ENCODE data around the gene TCTA. TPM values are rescaled to one million over a fixed set of nuclear protein-coding genes. Genes with fewer than 3 reads are reported as not detected.
A peak's percentile ranks its signal among the peaks of the same experiment; 100 is the strongest.

Gene TCTA
- total RNA-seq, 4 donors from 2014 or later, result 15.1 to 30.9 (median 24.0) TPM

DNA sequence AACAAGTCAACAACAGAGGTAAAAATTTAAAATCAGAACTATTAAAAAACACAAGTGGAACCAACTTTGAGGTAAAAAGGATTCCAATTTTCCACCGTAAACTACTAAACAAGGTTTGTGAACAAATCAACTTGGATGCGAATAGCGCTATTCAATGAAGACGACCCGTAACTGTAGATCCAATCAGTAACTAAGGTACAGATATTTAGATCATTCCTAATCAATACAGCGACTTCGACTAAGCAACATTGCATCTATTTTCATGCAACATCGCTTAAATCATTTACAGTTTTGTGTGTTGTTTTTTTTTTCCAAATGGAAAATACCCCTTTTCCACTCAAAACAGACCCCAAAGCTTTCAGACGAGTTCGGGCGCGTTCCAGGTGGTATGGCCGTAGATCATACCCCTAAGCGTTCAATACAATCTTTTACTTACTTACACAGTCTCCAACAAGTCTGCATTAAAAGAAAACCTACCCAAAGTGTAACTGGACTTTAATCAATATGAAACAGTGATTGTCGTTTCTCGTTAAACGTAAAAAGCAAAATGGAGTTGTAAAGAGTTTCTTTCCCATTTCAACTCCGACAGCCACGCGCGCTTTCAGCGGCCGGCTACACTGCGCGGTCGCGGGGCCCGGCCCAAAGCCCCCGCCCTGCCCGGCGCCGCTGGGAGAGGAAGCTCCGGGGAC, 1.2 kb upstream of the TCTA start:
- no peak for DNase-seq (ENCODE audit: low spot score)
- ATAC-seq (ENCODE audit: low FRiP score), result peak; percentile 46
- TF ChIP-seq, protein P1, sequence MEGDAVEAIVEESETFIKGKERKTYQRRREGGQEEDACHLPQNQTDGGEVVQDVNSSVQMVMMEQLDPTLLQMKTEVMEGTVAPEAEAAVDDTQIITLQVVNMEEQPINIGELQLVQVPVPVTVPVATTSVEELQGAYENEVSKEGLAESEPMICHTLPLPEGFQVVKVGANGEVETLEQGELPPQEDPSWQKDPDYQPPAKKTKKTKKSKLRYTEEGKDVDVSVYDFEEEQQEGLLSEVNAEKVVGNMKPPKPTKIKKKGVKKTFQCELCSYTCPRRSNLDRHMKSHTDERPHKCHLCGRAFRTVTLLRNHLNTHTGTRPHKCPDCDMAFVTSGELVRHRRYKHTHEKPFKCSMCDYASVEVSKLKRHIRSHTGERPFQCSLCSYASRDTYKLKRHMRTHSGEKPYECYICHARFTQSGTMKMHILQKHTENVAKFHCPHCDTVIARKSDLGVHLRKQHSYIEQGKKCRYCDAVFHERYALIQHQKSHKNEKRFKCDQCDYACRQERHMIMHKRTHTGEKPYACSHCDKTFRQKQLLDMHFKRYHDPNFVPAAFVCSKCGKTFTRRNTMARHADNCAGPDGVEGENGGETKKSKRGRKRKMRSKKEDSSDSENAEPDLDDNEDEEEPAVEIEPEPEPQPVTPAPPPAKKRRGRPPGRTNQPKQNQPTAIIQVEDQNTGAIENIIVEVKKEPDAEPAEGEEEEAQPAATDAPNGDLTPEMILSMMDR (IDR thresholded peaks at IDR 0.05), result no peak

DNA sequence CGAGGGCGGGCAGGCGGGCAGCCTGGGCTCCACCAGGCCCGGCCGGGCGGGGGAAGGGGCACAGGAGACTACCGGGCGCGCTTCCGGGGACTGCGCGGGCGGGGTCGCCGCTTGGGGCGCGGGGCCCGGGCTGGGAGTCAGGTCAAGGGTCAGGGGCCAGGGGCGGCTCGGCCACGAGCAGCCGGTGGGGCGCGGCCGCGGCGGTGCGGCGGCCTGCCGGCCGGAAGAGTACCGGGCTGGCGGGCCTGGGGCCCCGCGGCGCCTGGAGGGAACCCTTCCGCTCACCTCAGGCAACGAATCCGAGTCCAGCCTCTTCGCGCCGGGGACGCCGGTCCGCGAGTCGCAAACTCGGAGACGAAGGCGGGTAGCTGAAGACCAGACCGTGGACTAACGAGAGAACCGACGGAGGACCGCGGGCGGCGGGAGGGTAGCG, 672 bp upstream of the TCTA start:
- ATAC-seq (ENCODE audit: low FRiP score) (peak; percentile 40), DNase-seq (ENCODE audit: low spot score) (no peak)
- TF ChIP-seq, protein P1 (IDR thresholded peaks at IDR 0.05), result no peak

- no peak for DNase-seq (ENCODE audit: low spot score)
- peak; percentile 5 for ATAC-seq (ENCODE audit: low FRiP score)
- TF ChIP-seq, protein P1 (IDR thresholded peaks at IDR 0.05), result no peak
These were observed 562 bp downstream of the TCTA start for GRCh38 chr3:49412632-49413337.

GRCh38 chr3:49413338-49413734, 1.1 kb downstream of the TCTA start:
- DNase-seq (ENCODE audit: low spot score) (no peak), ATAC-seq (ENCODE audit: low FRiP score) (no peak)
- TF ChIP-seq, protein P1 (IDR thresholded peaks at IDR 0.05), result no peak

DNA sequence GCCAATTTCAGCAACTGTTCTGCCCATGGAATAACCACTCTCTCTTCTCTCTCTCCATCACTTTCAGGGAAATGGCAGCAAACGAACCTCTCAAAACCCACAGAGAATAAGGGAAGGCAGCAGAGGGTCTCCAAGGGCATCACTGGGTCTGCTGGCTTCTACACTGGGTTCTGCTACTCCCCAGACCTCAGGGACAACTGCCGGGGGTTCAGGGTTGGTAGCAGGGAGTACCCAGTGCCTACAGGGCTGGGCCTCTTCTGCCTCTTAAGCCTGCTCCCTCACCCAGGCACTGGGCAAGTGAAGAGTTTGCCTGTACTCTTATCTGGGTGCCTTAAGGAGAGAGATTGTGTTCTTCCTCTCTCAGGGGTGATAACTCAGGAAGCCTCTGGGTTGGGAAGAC, 2.5 kb downstream of the TCTA start:
- DNase-seq (ENCODE audit: low spot score) (no peak), ATAC-seq (ENCODE audit: low FRiP score) (no peak)
- TF ChIP-seq, protein P1 (IDR thresholded peaks at IDR 0.05), result no peak

GRCh38 chr3:49415931-49416601, 3.8 kb downstream of the TCTA start:
- DNase-seq (ENCODE audit: low spot score) (no peak), ATAC-seq (ENCODE audit: low FRiP score) (no peak)
- TF ChIP-seq, protein P1 (IDR thresholded peaks at IDR 0.05), result no peak

Measured in omental fat pad (tissue), 4 donors.